Stimulated activated CD4-positive, alpha-beta T cell treated with anti-CD3 and anti-CD28 coated beads, Interleukin-4, amount 100 ng/mL, for 4 hours (primary cell): ENCODE measurements around the gene SSC5D.

Source experiments
- DNase-seq, 2 experiments: peaks; one replicate each; pipeline ENCODE4 v3.0.0-alpha.2; 2020

Gene SSC5D

GRCh38 chr19:55455576-55456235 lies 32.5 kb upstream of the SSC5D start:
- no peak for DNase-seq

- DNase-seq = no peak
These were observed 31.9 kb upstream of the SSC5D start for GRCh38 chr19:55456347-55456746.

DNA sequence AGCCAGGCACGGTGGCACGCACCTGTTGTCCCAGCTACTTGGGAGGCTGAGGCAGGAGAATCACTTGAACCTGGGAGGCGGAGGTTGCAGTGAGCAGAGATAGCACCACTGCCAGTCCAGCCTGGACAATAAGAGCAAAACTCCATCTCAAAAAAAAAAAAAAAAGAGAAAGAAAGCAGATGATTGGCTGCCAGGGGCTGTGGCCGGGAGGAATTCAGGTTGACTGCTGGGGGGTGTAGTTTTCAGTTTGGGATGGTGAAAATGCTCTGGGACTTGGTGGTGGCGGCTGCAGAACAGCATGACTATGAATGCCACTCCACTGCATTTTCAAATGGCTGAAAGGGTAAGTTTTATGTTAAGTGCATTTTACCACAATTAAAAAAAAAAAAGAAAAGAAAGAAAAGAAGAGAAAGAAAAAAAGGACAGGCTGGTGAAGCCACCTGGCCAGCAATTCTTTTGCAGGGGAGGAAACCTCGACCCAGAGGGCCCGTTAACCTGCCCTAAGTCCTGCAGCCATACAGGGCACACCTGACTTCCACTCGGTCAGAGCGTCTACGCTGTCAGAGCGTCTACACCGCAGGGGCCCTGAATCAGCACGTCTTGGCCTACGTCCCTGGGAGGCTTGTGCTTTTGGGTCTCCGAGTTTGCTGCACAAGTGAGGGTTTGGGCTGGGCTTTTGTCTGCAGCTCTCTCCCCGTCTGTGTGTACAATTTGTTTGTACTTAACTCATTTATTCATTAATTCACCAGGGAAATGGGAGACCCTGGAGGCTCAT lies 30.4 kb upstream of the SSC5D start:
- DNase-seq = no peak

- no peak for DNase-seq
These were observed 28.7 kb upstream of the SSC5D start for GRCh38 chr19:55459551-55459949.

GRCh38 chr19:55459950-55460657 lies 28.1 kb upstream of the SSC5D start:
- DNase-seq = no peak

DNA sequence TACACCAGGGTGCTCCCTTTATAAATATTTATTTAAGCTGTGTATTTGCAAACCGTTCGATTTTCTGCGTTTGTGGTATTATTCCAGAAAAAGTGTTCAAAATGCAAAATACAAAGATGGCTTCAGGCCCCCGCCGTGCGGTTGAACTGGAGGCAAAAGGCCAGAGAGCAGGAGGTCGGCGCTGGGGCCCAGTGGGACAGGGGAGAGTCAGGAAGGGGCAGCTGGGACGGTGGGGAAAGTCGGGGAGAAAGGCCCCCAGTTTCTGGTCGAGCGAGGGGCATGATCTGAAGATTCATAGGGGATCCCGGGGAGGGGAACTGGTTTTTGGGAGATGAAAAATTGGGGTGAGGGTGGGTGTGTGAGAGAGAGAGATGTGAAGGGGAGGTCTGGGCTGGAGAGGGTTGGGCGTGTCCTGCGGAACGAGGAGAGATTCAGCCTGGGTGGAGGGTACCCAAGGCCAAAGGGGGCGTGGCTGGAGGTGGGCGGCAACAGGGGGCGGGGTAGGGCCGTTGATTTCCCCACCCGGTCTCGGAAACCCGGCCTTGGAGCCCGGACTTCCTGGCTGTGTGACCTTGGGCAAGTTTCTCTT lies 27.5 kb upstream of the SSC5D start:
- peak in 1 of 2 experiments; percentile 43 for DNase-seq

GRCh38 chr19:55461259-55461973 lies 26.8 kb upstream of the SSC5D start, which contains the start of gene ISOC2:
TSS of gene ISOC2 (minus strand) at chr19:55461642. CDS start at chr19:55456486, 5,156 bp downstream.
- peak; percentile 100 for DNase-seq

- DNase-seq = no peak
These were observed 26.1 kb upstream of the SSC5D start for GRCh38 chr19:55461974-55462626.

GRCh38 chr19:55462722-55463121 lies 25.5 kb upstream of the SSC5D start:
- no peak for DNase-seq

DNA sequence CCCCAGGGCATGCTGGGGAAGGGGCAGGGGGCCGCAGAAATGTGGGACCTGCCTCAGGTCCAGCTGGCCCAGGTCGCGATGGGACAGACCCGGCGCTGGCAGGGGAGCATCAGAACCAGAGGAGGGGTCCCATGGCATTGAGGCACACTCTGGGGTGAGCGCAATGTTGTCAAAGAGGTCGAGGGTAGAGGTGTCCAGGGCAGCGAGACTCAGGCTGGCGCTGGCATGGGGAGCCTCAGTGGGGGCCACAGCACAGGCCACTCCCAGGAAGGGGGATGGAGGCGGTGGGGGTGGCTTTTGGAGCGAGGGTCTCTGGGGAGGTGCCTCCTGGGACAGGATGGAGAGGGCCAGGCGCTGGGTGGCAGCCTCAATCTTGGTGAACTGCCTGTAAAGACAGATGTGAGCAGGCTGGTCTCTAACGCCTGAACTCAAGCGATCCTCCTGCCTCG lies 24.6 kb upstream of the SSC5D start:
- DNase-seq = no peak

GRCh38 chr19:55464039-55464661 lies 24.1 kb upstream of the SSC5D start:
- DNase-seq = no peak

DNA sequence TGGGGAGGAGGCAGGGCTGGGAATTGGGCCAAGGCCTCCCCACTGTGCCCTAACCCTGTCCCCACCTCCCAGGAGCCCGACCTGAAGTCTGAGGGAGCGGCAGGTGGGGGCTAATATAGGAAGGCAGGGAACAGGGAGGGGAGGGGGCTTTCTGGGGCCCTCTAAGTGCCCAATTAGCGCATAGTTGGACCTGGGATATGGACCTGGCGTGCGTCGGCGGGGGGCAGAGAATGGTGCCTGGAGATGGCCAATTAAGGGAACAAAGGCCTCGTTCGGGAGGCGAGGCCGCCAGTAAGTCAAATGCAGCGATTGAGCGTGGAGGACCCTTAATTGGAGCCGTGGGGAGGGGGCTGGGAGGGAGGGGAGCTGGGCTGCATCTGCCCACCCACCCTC lies 23.6 kb upstream of the SSC5D start, which contains the start of gene C19orf85:
Gene C19orf85, minus strand, starts transcription at position 90 of the 393 bp plus-strand sequence. CDS start 197 bp downstream, outside the sequence.
- no peak for DNase-seq

DNA sequence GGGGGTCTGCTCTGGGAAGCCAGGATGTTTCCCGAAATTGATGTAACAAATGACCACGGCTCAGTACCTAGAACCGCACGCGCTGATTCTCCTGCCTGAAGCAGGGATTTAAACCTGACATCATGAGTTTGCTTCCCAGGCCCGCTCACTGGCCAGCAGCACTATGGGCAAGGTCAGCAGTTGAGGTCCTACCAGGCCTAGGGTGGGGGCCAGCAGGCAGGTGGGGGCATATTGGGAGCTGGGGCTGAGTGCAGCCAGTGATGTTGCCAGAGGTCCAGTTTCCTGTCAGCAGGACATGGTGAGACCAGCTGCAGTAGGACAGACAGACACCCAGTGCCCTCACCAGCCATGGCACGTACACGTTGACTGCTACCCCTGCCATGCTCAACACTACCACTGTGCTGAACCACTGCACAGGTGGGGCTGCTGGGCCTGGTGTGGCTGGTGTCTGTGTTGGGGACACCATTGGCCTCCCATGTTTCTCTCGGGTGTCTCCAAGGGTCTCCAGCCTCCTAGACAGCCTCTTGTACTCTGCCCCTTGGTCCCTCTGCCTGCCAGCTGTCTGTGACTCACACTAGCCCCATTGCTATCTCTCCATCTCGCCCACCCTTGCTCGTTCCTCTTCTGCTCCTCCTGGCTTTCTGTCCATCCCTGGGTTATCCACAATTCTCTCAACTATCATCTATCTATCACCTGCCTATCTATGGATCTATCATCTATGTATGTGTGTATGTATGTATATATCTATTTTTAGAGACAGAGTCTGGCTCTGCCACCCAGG lies 22.6 kb upstream of the SSC5D start:
- no peak for DNase-seq

- DNase-seq = no peak
These were observed 22.0 kb upstream of the SSC5D start for GRCh38 chr19:55466241-55466614.

DNA sequence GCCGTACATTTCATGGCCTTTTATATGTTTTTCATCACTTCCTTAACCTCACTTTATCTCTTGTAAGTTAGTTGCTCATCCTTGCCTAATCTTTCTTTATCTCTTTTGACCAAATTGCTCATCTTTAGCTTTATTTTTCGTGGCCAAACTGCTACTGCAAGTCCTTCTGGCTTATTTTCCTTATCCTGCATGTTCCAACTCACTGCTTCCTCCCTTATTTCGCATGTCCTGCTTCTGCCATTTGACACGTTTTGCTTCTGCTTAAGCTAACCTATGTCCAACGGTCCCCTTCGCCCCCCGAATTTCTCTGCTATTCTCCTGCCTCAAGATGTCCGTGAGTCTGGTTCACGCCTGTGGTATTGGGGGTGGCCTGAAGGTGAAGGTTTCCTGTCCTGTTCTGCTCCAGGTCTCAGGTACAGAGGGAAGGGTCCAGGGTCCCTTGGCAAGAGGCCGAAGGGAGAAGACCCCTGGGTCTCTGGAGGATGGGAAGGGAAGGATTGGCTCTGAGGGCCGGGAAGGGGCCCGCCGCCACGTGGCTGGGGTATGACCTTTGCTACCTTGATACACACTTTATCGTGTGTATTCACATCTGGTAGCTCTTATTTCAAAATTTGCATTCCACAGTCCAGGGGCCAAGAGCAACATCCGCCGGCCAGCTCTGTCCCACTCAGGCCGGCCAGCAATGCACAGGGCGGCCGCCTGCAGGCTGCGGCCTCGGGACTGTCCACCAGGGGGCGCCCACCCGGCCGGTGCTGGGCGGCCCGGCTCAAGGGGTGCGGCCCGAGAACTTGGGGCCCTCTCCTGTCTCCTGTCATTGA lies 20.8 kb upstream of the SSC5D start:
- DNase-seq = peak; percentile 36 to 78

DNA sequence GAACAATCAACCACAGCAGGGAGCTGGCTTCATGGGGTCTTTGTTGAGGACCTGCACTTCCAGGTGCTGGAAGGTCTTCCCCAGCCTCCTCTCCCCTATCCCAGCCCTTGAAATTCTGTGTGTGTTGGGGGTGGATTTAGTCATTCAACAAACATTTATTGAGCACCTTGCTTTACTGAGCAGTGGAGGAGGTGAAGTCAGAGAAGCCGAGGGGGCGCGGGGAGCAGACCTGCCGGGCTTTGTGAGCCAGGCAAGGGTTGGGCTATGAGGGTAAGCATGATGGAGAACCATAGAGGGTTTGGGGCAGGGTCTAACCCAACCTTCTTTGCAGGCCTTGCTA lies 20.2 kb upstream of the SSC5D start:
- DNase-seq = no peak

- DNase-seq = no peak
These were observed 17.0 kb upstream of the SSC5D start for GRCh38 chr19:55471266-55471665.

DNA sequence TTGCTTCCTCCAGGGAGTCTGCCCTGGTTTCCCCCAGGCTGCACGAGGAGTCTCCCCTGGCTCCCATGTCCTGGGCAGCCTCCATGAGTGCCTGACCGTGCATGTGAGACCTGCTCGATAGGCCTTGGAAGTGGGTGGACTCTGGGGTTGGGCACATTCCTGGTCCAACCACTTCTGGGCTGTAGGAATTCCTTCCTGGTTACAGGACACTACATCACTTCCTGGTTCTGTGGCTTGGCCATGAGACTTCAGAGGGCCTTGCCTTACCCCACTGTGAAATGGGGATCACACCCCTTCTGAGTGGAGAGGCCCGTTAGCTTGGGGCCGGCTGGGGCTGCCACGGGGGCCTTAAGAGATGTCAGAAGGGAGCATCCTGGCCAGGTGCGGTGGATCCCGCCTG lies 15.8 kb upstream of the SSC5D start:
- no peak for DNase-seq

- no peak for DNase-seq
These were observed 14.8 kb upstream of the SSC5D start for GRCh38 chr19:55473225-55474012.
